ELF-1 (cell line): Measurements from ENCODE around the gene CLEC4G.
"Not testable (repeated sequence)": the region's sequence is repeated elsewhere in the genome, so short reads cannot be mapped to it uniquely, and the experiment has no call there.

Source experiments
- DNase-seq: peaks from one replicate; pipeline ENCODE4 v3.0.0-alpha.2; 2016; ENCODE audit warnings: low read depth, low spot score

CLEC4G gene

GRCh38 chr19:7746903-7747884, 15.3 kb upstream of the CLEC4G start, which contains the start of gene CD209:
TSS of gene CD209 (minus strand) at chr19:7747534. CDS start at chr19:7747511, 23 bp downstream.
- DNase-seq: no peak

DNA sequence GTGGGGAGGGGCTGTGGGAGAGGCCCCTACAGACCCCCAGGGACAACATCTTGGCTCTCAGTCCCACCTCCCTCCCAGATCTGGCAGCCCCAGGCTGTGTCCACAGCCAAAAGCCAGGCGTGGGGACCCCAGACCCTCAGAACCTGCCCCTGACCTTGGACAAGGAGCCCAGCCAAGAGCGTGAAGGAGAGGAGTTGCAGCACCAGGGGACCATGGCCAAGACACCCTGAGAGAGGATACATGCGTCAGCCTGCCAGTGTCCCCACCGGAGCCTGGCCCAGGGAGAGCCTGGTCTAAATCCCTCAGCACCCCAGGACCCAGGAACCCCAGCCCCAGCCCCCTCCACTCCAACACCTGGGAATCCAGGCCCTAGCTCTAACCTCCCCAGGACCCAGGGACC, 14.4 kb upstream of the CLEC4G start:
- DNase-seq: not testable (repeated sequence)

GRCh38 chr19:7744871-7745650, 13.2 kb upstream of the CLEC4G start:
- no peak for DNase-seq

DNA sequence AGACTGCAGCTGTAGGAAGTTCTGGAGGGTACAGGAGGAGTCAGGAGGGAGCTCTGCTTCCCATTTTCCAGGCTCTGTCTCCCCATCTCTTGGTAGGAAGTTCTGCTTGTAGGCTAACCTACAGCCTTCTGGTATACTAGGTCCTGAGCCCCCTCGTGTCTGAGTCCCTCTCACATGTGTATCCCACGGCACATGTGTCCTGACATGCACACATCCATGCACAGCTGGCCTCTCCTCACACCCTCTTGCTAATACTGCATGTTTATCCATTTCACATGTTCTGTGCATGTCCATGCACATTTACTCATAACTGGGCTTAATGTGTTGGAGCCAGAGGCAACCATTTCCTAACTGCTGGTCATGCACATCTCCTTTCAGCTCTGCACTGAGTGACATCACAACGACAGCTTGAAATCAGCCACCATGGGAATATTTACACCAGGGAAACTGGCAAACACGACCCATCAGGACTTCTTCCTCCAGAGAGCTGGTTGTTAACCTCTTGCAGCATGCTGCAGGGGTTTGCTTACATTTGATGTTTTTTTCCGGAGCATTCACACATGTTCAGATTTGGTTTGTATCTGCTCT, 12.4 kb upstream of the CLEC4G start:
- no peak for DNase-seq

DNA sequence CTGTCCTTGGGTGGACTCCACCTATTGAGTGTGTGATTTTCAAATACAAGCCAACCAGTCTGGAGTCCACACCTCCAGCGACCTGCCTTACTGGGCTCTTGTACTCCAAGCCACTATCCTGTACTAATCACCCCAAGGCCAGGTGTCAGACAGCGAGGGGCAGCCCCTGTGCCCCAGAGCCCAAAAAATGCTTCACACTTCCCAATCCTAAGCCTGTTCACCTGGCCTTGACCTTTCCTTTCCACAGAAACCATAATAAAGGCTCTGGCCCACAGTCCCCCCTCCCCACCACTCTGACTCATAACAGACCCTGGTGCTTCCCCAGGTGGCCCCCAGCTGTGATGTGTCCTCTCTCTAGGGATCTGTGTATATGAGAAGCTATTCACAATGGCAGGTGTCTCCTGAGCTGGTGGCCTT, 11.5 kb upstream of the CLEC4G start:
- DNase-seq: no peak

DNA sequence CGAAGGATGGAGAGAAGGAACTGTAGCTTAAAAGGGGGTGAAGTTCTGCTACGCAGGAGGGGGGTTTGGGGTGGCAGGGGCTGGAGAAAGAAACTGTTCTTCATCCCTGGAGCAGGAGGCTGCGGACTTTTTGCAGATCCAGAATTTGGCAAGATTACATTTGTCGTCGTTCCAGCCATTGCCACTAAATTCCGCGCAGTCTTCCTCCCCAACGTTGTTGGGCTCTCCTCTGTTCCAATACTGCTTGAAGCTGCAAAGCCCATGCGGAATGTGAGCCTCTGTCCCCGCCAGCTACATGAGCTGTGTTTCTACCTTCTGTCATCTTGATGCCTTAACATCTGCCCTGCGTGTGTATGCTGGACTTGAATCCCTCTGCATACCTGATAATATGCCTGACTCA, 11.1 kb upstream of the CLEC4G start:
- DNase-seq: no peak

GRCh38 chr19:7742575-7742974, 10.7 kb upstream of the CLEC4G start:
- DNase-seq: no peak

DNA sequence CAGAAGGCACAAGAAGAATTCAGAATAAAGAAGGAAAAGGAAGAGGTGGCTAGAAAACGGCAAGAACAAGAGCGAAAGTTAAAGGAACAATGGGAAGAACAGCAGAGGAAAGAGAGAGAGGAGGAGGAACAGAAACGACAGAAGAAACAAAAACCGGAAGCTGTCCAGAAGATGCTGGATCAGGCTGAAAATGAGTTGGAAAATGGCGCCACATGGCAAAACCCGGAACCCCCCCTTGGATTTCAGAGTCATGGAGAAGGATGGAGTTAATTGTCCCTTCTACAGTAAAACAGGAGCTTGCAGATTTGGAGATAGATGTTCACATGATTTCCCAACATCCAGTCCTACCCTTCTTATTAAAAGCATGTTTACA, 8.8 kb upstream of the CLEC4G start:
- no peak for DNase-seq

DNA sequence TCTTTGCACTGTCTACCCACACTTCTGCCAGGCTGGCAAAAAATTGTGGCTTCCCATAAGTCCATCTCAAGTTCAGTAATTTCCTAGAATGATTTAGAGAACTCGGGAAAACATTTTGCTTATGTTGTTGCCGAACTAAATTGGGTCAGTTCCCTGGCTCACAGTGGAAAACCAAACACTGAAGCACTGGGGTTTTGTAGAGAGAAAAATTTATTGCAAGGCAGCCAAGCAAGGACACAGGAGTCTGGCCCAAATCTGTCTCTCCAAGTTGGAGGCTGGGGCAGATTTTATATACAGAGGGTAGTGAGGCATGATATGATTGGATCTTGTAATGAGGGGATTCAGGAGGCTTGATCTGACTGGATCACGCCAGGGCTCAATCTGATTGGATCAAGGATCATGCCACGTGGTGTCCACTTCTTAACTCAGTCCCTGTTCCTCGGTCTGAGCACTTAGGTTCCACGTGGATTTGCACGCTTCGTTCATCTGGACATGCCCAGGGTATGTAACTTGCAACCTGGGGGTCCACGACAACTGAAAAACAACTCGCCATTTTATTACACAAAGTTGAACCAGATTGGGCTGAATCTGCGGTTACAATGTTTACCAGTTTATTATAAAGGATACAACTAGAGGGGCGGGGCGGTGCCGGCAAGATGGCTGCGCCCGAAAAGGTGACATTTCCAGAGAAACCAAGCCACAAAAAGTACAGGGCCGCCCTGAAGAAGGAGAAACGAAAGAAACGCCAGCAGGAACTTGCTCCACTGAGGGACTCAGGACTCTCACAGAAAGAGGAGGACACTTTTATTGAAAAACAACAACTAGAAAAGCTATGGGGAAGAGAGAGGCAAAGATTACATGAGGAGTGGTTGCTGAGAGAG, 8.1 kb upstream of the CLEC4G start:
- DNase-seq: no peak

DNA sequence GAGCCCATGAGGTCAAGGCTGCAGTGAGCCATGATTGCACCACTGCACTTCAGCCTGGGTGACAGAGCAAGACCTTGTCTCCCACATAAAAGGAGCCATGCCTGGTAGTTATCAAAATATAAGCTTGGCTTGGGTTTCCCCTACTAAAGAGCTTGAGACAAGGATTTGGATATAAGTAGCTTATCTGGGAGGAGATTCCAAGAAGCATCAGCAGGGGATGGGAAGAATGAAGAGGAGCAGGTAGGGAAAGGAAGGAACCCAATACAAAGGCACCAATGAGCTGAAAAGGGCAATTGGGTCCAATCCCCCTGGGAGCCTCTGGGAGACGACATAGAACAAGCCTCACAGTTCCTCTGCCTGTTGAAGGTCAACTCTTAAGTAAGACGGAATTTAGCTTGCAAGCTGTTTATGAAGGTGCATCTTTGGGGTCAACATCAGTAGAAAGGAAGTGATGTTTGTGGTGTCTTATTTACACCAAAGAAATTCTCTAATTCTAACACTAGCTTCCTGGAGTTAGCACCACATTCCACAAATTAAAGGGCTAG, 7.4 kb upstream of the CLEC4G start:
- DNase-seq: no peak

- DNase-seq: no peak
These were observed 6.1 kb upstream of the CLEC4G start for GRCh38 chr19:7738023-7738422.

DNA sequence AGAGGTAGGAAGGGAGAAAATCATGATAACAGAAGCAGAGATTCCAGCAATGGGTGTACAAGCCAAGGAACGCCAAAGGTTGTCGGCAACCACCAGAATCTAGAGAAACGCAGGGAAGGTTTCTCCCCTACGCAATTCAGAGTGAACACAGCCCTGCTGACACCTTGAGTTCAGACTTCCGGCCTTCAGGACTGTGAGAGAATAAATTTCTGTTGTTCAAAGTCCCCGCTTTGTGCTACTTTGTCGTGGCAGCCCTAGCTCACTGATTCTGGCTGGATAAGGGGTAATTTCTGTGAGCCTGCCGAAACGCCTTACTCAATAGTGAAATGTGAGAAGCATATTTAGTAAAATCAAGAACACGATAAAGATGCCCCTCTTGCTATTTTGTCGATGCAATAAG, 5.3 kb upstream of the CLEC4G start:
- DNase-seq: no peak

DNA sequence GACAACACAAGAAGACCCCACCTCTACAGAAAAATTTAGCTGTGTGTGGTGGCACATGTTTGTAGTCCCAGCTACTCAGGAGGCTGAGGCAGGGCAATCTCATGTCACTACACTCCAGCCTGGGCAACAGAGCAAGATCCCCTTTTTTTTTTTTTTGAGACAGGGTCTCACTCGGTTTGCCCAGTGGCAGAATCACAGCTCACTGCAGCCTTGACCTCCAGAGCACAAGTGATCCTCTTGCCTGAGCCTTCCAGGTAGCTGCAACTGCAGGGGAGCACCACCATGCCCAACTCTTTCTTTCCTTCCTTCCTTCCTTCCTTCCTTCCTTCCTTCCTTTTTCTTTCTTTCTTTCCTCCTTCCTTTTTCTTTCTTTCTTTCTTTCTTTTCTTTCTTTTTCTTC, 4.2 kb upstream of the CLEC4G start:
- no peak for DNase-seq

DNA sequence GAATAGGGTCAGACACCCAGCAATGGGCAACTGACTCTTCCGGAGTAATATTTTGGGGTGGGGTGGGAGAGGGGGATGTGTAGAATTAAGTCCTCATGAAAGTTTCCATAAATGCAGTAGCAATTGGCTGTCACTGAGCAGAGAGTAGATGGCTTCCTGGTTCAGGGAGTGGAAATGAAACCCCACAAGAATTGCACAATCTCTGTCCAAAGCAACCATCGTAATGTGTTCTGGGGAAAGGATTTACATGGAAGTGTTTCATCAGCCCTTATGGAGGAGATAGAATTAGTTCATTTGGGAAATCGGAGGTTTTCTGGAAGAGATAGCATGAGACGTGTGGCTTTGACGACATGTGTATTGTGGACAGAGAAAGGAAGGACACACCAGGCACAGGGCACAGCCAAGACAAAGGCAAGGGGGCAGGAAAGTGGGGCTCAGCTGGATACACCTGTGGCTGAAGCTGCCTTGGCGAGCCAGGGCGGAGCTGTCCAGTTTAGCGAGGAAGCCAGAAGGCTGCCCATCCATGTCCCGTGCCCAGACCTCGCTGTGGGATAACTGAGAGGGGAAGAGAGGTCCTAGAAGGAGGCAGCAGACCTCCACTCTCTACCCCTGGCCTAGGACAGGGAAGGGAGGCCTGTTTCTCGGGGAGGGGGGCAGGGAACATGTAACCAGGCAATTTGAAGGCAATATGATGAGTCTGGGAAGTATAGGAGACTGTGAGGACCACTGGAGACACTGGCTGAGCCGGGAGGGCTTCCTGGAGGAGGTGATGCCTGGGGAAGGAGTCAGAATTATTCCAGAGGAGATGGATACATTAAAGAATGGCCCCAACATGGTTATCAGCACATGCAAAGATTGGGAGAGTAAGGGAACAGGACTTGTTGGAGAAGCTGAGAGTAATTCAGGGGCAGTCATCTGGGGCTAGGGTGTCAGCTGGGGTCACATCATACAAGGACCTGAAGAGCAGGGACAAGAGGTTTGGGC, 2.6 kb upstream of the CLEC4G start:
- no peak for DNase-seq

- DNase-seq: no peak
These were observed 1.5 kb upstream of the CLEC4G start for GRCh38 chr19:7733376-7733775.

- no peak for DNase-seq
These were observed 295 bp downstream of the CLEC4G start for GRCh38 chr19:7731615-7732014.

DNA sequence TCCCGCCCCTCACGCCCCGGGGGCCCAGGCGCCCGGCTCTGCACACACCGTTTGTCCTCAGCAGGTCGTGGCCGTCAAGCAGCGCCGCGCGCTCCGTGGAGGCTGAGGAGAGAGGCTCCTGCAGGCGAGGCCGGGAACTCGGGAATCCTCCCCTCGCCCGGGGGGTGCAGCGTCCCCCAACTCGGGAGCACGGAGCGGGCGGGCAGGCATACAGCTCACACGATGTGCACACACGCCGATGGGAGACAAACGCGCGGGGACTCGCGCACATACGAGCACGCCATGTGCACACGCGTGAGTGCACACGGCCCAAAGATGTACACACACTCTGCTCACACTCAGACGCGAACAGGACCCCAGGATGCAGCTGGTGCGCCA, 703 bp downstream of the CLEC4G start:
- DNase-seq: no peak

- no peak for DNase-seq
These were observed 1.4 kb downstream of the CLEC4G start for GRCh38 chr19:7730286-7731217.

DNA sequence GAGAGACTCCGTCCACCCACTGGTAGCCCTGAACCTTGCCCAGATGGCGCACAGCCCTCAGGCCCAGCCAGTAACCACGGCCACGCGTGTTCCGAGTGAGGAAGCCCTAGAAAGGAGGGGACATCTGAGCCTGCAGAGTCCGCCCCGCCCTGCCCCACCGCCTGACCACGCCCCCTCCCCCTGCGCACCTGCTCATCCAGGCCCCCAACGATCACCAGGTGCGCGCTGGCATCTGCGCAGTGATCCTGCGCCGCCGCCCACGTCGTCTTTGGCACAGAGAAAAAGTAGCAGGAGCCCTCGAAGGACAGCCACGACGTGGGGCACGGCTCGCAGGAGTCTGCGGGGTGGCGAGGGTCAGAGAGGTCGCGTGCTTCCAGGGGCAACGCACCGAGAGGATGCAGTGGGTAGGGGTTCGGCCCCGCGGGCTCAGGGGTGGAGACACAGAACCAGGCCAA, 2.1 kb downstream of the CLEC4G start:
- DNase-seq: no peak
